ENCODE results near the gene IL16. TPM values are rescaled to one million over a fixed set of nuclear protein-coding genes. Genes with fewer than 3 reads are reported as not detected.

IL16 gene
- total RNA-seq, 1 donor from 2014 or later, result 34.6 TPM

- no peaks in the 10 kb centered on the region for H3K36me3 ChIP-seq
- intact Hi-C loops (cut with DNase I), result no loop called here
- no peak for TF ChIP-seq CTCF (IDR thresholded peaks at IDR 0.05)
Observed at GRCh38 chr15:81244306-81244705, 47.6 kb downstream of the IL16 start.

GRCh38 chr15:81253846-81254245, 57.2 kb downstream of the IL16 start:
- H3K4me3 ChIP-seq, result no peak overlapping the region
- H3K27ac ChIP-seq, result no peak overlapping the region
- ATAC-seq (no peak), DNase-seq (no peak)
- peaks cover 8% of the 10 kb centered on the region for H3K4me1 ChIP-seq
- H3K9me3 ChIP-seq, result no peaks in the 10 kb centered on the region
- H3K27me3 ChIP-seq (ENCODE audit: low read depth), result no peaks in the 10 kb centered on the region
- intact Hi-C loops (cut with DNase I), result no loop called here
- no peak for TF ChIP-seq CTCF (IDR thresholded peaks at IDR 0.05)
- no peaks in the 10 kb centered on the region for H3K36me3 ChIP-seq

More at GRCh38 chr15:81244306-81244705, 47.6 kb downstream of the IL16 start:
- Histone ChIP-seq H3K27ac (no peak overlapping the region), H3K4me1 (no peaks in the 10 kb centered on the region), H3K4me3 (no peak overlapping the region), H3K27me3 (ENCODE audit: low read depth) (no peaks in the 10 kb centered on the region), H3K9me3 (peaks cover 6% of the 10 kb centered on the region)
- DNase-seq, result no peak
- ATAC-seq, result no peak

- no peaks in the 10 kb centered on the region for H3K27me3 ChIP-seq (ENCODE audit: low read depth)
- no peak overlapping the region for H3K27ac ChIP-seq
- H3K4me1 ChIP-seq, result peaks cover 8% of the 10 kb centered on the region
- no peak for TF ChIP-seq CTCF (IDR thresholded peaks at IDR 0.05)
- no peaks in the 10 kb centered on the region for H3K9me3 ChIP-seq
- intact Hi-C loops (cut with DNase I), result no loop called here
- no peak overlapping the region for H3K4me3 ChIP-seq
- ATAC-seq, result no peak
- H3K36me3 ChIP-seq, result no peaks in the 10 kb centered on the region
- DNase-seq, result no peak
Observed at GRCh38 chr15:81254277-81254915, 57.7 kb downstream of the IL16 start.

- ATAC-seq, result no peak
- no peaks in the 10 kb centered on the region for H3K36me3 ChIP-seq
Observed at GRCh38 chr15:81254916-81255290, 58.2 kb downstream of the IL16 start.

GRCh38 chr15:81255315-81255957, 58.8 kb downstream of the IL16 start:
- H3K36me3 ChIP-seq, result no peaks in the 10 kb centered on the region
- H3K9me3 ChIP-seq, result no peaks in the 10 kb centered on the region
- H3K4me1 ChIP-seq, result peaks cover 8% of the 10 kb centered on the region
- TF ChIP-seq CTCF (IDR thresholded peaks at IDR 0.05), result no peak
- H3K27me3 ChIP-seq (ENCODE audit: low read depth), result no peaks in the 10 kb centered on the region
- no peak for ATAC-seq
- intact Hi-C loops (cut with DNase I), result no loop called here
- no peak for DNase-seq
- no peak overlapping the region for H3K4me3 ChIP-seq
- H3K27ac ChIP-seq, result peak overlapping the region; percentile 14

More at GRCh38 chr15:81254916-81255290, 58.2 kb downstream of the IL16 start:
- no peaks in the 10 kb centered on the region for H3K9me3 ChIP-seq
- DNase-seq, result no peak
- no peak overlapping the region for H3K4me3 ChIP-seq
- TF ChIP-seq CTCF (IDR thresholded peaks at IDR 0.05), result no peak
- no peak overlapping the region for H3K27ac ChIP-seq
- intact Hi-C loops (cut with DNase I), result no loop called here
- H3K27me3 ChIP-seq (ENCODE audit: low read depth), result no peaks in the 10 kb centered on the region
- peaks cover 8% of the 10 kb centered on the region for H3K4me1 ChIP-seq

Measured in lower lobe of right lung (tissue), 2 donors.